Esophagus mucosa (tissue), 1 donor: ENCODE measurements around the gene AFF3. TPM values are rescaled to one million over a fixed set of nuclear protein-coding genes. Genes with fewer than 3 reads are reported as not detected.

ENCODE experiments used
- ATAC-seq: fragments of 200-7000 bp; cut with Tn5 transposase; one replicate; pipeline ENCODE4 v1.9.1; 2020
- total RNA-seq: library from RNA; stranded (reverse); gene quantifications from one replicate; pipeline ENCODE4 v1.2.4, GENCODE V29; 2023
- donor health status: DM: yes; HTN: yes; CAD: no.

Gene AFF3
- total RNA-seq, 1 donor from 2014 or later, result 0.96 TPM

GRCh38 chr2:99512181-99512591 is 630.2 kb downstream of the AFF3 start:
- no peak for ATAC-seq

DNA sequence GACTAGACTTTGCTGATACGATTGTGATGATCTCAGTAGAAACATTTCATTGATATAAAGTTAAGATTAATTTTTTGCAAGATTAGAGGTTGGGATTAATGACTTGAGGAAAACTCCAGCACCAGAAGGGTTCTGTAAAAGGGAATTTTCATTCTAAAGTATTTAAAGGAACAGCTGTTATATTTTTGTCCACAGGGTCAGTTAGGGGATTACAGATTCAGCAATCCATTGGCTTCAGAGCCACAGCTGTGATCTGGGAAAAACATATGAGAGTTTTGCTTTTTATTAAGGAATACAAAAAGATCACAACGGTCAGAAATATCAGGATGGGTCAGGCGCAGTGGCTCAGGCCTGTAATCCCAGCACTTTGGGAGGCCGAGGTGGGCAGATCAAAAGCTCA is 633.0 kb downstream of the AFF3 start:
- no peak for ATAC-seq

DNA sequence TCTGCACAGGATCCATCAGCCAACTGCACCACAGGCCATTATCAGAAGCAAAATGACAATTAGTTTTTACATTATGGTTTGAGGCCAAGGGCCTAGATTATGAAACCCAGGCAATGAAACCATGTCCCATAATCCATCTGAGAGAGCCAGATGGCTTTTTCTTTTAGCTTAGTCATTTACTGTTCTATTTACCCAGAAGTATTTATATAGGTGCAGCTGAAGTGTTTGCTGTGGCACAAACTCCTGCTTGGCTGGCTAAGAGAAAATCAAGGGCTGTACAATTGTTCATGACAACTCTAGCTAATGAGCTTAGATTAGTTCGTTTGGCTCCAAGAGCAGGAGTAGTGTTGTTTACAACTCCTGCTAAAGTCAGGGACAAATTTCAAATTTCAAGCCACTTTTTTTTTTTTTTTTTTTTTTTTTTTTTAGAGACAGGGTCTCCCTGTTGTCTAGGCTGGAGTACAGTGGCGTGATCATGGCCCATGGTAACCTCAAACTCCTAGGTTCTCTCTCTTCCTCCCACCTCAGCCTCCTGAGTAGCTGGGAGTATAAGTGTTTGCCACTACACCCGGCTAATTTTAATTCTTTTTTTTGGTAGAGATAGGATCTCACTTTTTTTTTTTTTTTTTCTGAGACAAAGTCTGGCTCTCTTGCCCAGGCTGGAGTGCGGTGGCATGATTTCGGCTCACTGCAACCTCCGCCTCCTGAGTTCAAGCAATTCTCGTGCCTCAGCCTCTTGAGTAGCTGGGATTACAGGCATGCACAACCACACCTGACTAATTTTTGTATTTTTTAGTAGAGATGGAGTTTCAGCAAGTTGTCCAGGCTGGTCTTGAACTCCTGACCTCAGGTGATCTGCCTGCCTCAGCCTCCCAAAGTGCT is 634.2 kb downstream of the AFF3 start:
- ATAC-seq, result peak; percentile 67

- peak; percentile 34 for ATAC-seq
These were observed 637.4 kb downstream of the AFF3 start for GRCh38 chr2:99504844-99505584.

DNA sequence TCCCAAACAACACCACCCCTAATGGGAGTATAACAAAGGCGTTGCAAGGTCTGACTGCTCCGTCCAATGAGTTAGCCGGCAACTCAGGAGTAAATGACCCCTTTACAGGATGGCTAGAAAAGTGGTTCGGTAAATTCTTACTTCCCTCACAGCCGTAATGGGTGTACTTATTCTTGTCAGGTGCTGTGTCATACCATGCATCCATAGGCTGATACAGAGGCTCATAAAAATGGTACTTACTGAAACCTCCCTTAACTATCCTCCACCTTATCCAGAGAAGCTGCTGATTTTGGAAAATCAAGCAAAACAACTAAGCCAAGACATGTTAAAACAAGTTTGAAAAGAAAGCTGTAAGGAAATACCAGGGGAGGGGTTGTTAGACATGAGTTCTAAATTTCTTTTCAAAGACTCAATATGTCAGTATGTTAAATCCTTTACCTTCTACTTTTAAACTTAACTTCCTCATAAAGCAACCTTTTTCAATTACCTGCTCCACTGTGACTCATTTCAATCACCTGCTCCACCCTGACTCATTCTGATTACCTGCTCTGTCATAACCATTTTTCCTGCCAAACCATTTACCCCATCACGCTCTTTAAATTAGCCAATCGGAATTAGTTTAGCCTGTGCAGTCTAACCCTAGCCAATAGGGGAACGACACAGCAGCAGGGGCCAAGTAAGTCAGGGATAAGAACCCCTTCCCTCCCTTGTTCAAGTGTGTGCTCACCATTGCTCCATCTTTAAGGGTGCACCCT is 638.6 kb downstream of the AFF3 start:
- ATAC-seq, result peak; percentile 47

GRCh38 chr2:99496021-99496420 is 646.4 kb downstream of the AFF3 start:
- ATAC-seq, result no peak

Other genes with a start within 250 kb of the AFF3 start
- 0.48 TPM for gene LONRF2, start 179.9 kb upstream of the AFF3 start, total RNA-seq